SJCRH30 (cell line): Measurements from ENCODE around the gene MAP2K6. TPM values are rescaled to one million over a fixed set of nuclear protein-coding genes. Genes with fewer than 3 reads are reported as not detected.

ENCODE experiments used
- DNase-seq, 2 experiments: peaks; one replicate each; pipeline ENCODE4 v3.0.0-alpha.2; 2015 to 2020
- H3K27ac ChIP-seq: fragments of 250-450 bp; sonication (Bioruptor Pico); 2 replicates; pipeline ENCODE4 v1.5.1; 2020; ENCODE audit warnings: mild to moderate bottlenecking, moderate library complexity
- H3K27me3 ChIP-seq: fragments of 250-450 bp; sonication (Bioruptor Pico); 2 replicates; pipeline ENCODE4 v1.5.1; 2020; ENCODE audit warnings: mild to moderate bottlenecking, moderate library complexity
- H3K36me3 ChIP-seq: fragments of 250-450 bp; sonication (Bioruptor Pico); 2 replicates; pipeline ENCODE4 v1.5.1; 2020; ENCODE audit warnings: mild to moderate bottlenecking, moderate library complexity
- H3K4me1 ChIP-seq: fragments of 250-450 bp; sonication (Bioruptor Pico); 2 replicates; pipeline ENCODE4 v1.5.1; 2020; ENCODE audit warnings: mild to moderate bottlenecking, moderate library complexity
- H3K4me3 ChIP-seq: fragments of 250-450 bp; sonication (Bioruptor Pico); 2 replicates; pipeline ENCODE4 v1.5.1; 2020; ENCODE audit warnings: mild to moderate bottlenecking, moderate library complexity
- H3K9me3 ChIP-seq: fragments of 250-450 bp; sonication (Bioruptor Pico); replicated peaks from 2 replicates; pipeline ENCODE4 v1.5.1; 2020; ENCODE audit warnings: mild to moderate bottlenecking, moderate library complexity
- total RNA-seq: library from RNA; depleted of rRNA; stranded (reverse); fragments of >200 nt; shearing (Covaris generic); gene quantifications from 2 replicates; pipeline ENCODE4 v1.2.3, GENCODE V29; 2014; rRNA removed

Gene MAP2K6
- total RNA-seq, 1 experiment from 2014 or later: 0.55 TPM

DNA sequence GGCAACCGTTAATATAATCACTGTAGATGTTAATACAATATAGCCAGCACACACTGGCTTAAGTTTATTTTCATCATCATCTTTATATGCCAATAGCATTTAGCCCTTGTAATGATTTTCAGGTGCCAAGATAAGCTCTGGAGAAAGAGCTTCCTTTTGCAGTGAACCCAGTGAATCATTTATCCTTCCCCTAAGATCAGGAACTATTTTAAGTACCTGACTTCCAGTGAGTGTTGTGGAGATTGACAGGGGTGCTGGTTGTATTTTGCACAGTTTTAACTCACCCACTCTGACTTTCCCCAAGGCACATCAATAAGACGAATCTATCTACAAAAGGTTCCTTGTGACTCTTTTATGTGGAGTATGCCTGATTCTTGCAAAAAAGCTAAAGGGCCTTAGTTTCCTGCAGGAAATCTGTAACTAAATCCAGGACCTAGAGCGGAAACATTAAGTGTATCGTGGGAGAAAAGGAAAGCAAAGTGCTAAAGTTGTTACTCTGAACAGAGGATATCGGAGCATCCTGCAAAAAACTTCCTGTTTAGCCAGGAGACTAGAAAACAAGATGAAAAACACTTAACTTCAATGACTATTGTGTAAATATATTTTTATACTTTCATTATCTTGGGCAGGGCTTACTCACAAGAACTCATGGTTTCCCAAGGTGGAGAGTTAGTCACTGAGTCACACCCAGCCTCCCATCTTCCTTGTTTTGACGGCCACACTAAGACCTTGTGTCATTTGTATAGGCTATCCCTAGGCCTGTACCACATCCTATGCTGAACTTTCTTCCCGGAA, 183.6 kb downstream of the MAP2K6 start:
- Histone ChIP-seq H3K36me3 (no peaks in the 10 kb centered on the region), H3K9me3 (no peaks in the 10 kb centered on the region), H3K4me1 (no peaks in the 10 kb centered on the region), H3K4me3 (no peak overlapping the region), H3K27ac (no peak overlapping the region), H3K27me3 (no peaks in the 10 kb centered on the region)
- no peak for DNase-seq

GRCh38 chr17:69602972-69603371, 188.5 kb downstream of the MAP2K6 start:
- no peak for DNase-seq

More at GRCh38 chr17:69602972-69603371, 188.5 kb downstream of the MAP2K6 start:
- no peaks in the 10 kb centered on the region for H3K36me3 ChIP-seq
- H3K9me3 ChIP-seq: no peaks in the 10 kb centered on the region
- no peak overlapping the region for H3K4me3 ChIP-seq
- H3K27me3 ChIP-seq: no peaks in the 10 kb centered on the region
- H3K27ac ChIP-seq: no peak overlapping the region
- peaks cover 13% of the 10 kb centered on the region for H3K4me1 ChIP-seq

Other genes starting within 250 kb of the MAP2K6 start
- gene ABCA10, start 185.9 kb upstream of the MAP2K6 start, total RNA-seq: not detected in 2 replicates
- 0.13 TPM in 1 of 2 replicates, not detected in the other for gene ABCA5, start 87.6 kb upstream of the MAP2K6 start, total RNA-seq